HuH-7 (cell line): ENCODE measurements around the gene JMJD1C.
"Not testable (repeated sequence)": the region's sequence is repeated elsewhere in the genome, so short reads cannot be mapped to it uniquely, and the experiment has no call there.

Experiments
- DNase-seq: peaks from one replicate; pipeline ENCODE4 v3.0.0; 2011; ENCODE audit warnings: low spot score

The JMJD1C gene

GRCh38 chr10:63286340-63286739, 179.4 kb downstream of the JMJD1C start:
- no peak for DNase-seq

- not testable (repeated sequence) for DNase-seq
These were observed 181.9 kb downstream of the JMJD1C start for GRCh38 chr10:63283901-63284300.

GRCh38 chr10:63283093-63283492, 182.7 kb downstream of the JMJD1C start:
- DNase-seq: no peak

- no peak for DNase-seq
These were observed 183.8 kb downstream of the JMJD1C start for GRCh38 chr10:63281967-63282366.

GRCh38 chr10:63280386-63280785, 185.4 kb downstream of the JMJD1C start:
- no peak for DNase-seq

GRCh38 chr10:63275094-63275493, 190.7 kb downstream of the JMJD1C start:
- DNase-seq: no peak

- no peak for DNase-seq
These were observed 192.2 kb downstream of the JMJD1C start for GRCh38 chr10:63273577-63273976.

- peak; percentile 47 for DNase-seq
These were observed 196.8 kb downstream of the JMJD1C start for GRCh38 chr10:63268798-63269503.

- no peak for DNase-seq
These were observed 197.5 kb downstream of the JMJD1C start for GRCh38 chr10:63268149-63268797.

GRCh38 chr10:63267414-63268148, 198.2 kb downstream of the JMJD1C start:
- DNase-seq: no peak

GRCh38 chr10:63266391-63267316, 199.1 kb downstream of the JMJD1C start:
- DNase-seq: no peak

- no peak for DNase-seq
These were observed 200.0 kb downstream of the JMJD1C start for GRCh38 chr10:63265683-63266235.

- DNase-seq: peak; percentile 15
These were observed 200.6 kb downstream of the JMJD1C start for GRCh38 chr10:63265222-63265617.

- DNase-seq: no peak
These were observed 201.1 kb downstream of the JMJD1C start for GRCh38 chr10:63264617-63265221.

GRCh38 chr10:63262430-63263073, 203.2 kb downstream of the JMJD1C start:
- no peak for DNase-seq

- no peak for DNase-seq
These were observed 204.3 kb downstream of the JMJD1C start for GRCh38 chr10:63261496-63261895.

GRCh38 chr10:63260860-63261251, 204.9 kb downstream of the JMJD1C start:
- DNase-seq: no peak

- DNase-seq: no peak
These were observed 205.5 kb downstream of the JMJD1C start for GRCh38 chr10:63260103-63260859.

GRCh38 chr10:63258920-63259678, 206.7 kb downstream of the JMJD1C start:
- no peak for DNase-seq
